Measurements from ENCODE around the gene PALMD. TPM values are rescaled to one million over a fixed set of nuclear protein-coding genes. Genes with fewer than 3 reads are reported as not detected.

PALMD gene
- total RNA-seq, 1 experiment from 2014 or later = 8.0 TPM

DNA sequence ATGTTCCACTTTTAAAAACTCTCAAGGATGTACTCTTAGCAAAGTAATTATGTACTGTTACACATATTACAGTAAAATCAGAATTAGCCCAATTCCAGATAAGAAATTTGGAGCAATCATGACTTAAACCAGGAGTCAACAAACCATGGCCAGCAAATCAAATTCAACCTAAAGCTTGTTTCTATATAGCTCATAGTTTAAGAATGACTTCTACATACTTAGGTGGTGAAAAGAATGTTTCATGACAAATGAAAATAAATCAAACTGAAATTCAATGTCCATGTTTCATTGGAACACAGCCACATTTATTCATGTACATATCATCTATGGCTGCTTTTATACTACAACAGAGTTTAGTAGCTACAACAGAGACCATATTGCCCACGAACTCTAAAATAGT lies 85.5 kb downstream of the PALMD start:
- H3K9me2 ChIP-seq (replicated peaks; ENCODE audit: low read length) = no peaks in the 10 kb centered on the region

DNA sequence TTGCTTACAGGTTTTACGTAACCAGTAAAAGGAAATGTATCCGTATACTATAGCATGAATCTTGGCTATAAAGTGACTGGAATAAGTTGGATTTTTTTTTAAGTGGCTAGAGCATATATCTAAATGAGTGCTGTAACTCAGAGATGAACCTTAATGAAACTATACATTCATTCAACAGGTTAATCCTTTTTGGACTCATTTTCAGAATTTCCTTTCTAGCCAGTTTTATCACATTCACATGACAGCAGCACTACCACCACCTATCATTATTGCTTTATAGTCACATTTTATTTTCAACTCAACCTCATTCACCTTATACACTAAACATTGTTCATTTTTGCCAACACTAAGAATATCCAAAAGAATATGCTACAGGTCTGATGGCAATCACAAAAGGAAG lies 89.9 kb downstream of the PALMD start:
- H3K27me3 ChIP-seq (ENCODE audit: low read length) = no peaks in the 10 kb centered on the region
- no peaks in the 10 kb centered on the region for H3K9me2 ChIP-seq (replicated peaks; ENCODE audit: low read length)
- H3K4me1 ChIP-seq (ENCODE audit: insufficient read depth, low read length) = no peaks in the 10 kb centered on the region
- DNase-seq = no peak
- BruUV-seq (replicated peaks) = no TSS peak
- TF ChIP-seq EZH2phosphoT487 (IDR thresholded peaks at IDR 0.05; ENCODE audit: borderline replicate concordance, low read length) (no peak), EZH2 (IDR thresholded peaks at IDR 0.05; ENCODE audit: low read length, unreplicated experiment) (no peak)
- TF ChIP-seq, protein P1, sequence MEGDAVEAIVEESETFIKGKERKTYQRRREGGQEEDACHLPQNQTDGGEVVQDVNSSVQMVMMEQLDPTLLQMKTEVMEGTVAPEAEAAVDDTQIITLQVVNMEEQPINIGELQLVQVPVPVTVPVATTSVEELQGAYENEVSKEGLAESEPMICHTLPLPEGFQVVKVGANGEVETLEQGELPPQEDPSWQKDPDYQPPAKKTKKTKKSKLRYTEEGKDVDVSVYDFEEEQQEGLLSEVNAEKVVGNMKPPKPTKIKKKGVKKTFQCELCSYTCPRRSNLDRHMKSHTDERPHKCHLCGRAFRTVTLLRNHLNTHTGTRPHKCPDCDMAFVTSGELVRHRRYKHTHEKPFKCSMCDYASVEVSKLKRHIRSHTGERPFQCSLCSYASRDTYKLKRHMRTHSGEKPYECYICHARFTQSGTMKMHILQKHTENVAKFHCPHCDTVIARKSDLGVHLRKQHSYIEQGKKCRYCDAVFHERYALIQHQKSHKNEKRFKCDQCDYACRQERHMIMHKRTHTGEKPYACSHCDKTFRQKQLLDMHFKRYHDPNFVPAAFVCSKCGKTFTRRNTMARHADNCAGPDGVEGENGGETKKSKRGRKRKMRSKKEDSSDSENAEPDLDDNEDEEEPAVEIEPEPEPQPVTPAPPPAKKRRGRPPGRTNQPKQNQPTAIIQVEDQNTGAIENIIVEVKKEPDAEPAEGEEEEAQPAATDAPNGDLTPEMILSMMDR (conservative IDR thresholded peaks at IDR 0.05; ENCODE audit: low read depth, low read length) = no peak
- intact Hi-C loops (cut with micrococcal nuclease) = no loop called here
- no peaks in the 10 kb centered on the region for H3F3A ChIP-seq (ENCODE audit: low read length, unreplicated experiment)
- POLR2A ChIA-PET (ENCODE audit: unreplicated experiment) = no interaction called here
- no peak overlapping the region for H3K4me2 ChIP-seq (ENCODE audit: low read length)
- no peak overlapping the region for H2AFZ ChIP-seq (ENCODE audit: low read length)
- ATAC-seq = no peak
- H3K36me3 ChIP-seq (ENCODE audit: low read depth, low read length) = peaks cover 6% of the 10 kb centered on the region; the same call in 1 of the 2 replicates
- CTCF ChIA-PET = no interaction called here
- H3K4me3 ChIP-seq (ENCODE audit: low read length) = no peak overlapping the region
- H4K20me1 ChIP-seq (ENCODE audit: low read length) = no peaks in the 10 kb centered on the region
- no peaks in the 10 kb centered on the region for H3K9me3 ChIP-seq (ENCODE audit: low read length)
- no peak overlapping the region for H3K27ac ChIP-seq (ENCODE audit: low read length)
- H3K79me2 ChIP-seq (ENCODE audit: low read length) = no peaks in the 10 kb centered on the region
- H3K9ac ChIP-seq (ENCODE audit: low read length) = no peak overlapping the region

More for the DNA sequence above, 85.5 kb downstream of the PALMD start:
- H3K9ac ChIP-seq (ENCODE audit: low read length) = no peak overlapping the region
- peak; percentile 49 for DNase-seq
- POLR2A ChIA-PET (ENCODE audit: unreplicated experiment) = no interaction called here
- no peaks in the 10 kb centered on the region for H4K20me1 ChIP-seq (ENCODE audit: low read length)
- H3K4me1 ChIP-seq (ENCODE audit: insufficient read depth, low read length) = 0 out of 2 replicates have a peak, but pooled peaks cover 6% of the 10 kb centered on the region
- H3K36me3 ChIP-seq (ENCODE audit: low read depth, low read length) = no peaks in the 10 kb centered on the region
- no peaks in the 10 kb centered on the region for H3F3A ChIP-seq (ENCODE audit: low read length, unreplicated experiment)
- CTCF ChIA-PET = no interaction called here
- H3K27me3 ChIP-seq (ENCODE audit: low read length) = no peaks in the 10 kb centered on the region
- H3K79me2 ChIP-seq (ENCODE audit: low read length) = no peaks in the 10 kb centered on the region
- no peak for ATAC-seq
- no peak overlapping the region for H3K27ac ChIP-seq (ENCODE audit: low read length)
- TF ChIP-seq, protein P1 (conservative IDR thresholded peaks at IDR 0.05; ENCODE audit: low read depth, low read length) = no peak
- TF ChIP-seq EZH2phosphoT487 (IDR thresholded peaks at IDR 0.05; ENCODE audit: borderline replicate concordance, low read length) = no peak
- no peak for TF ChIP-seq EZH2 (IDR thresholded peaks at IDR 0.05; ENCODE audit: low read length, unreplicated experiment)
- BruUV-seq (replicated peaks) = no TSS peak
- no peak overlapping the region for H3K4me2 ChIP-seq (ENCODE audit: low read length)
- no peak overlapping the region for H2AFZ ChIP-seq (ENCODE audit: low read length)
- intact Hi-C loops (cut with micrococcal nuclease) = no loop called here
- no peak overlapping the region for H3K4me3 ChIP-seq (ENCODE audit: low read length)
- H3K9me3 ChIP-seq (ENCODE audit: low read length) = no peaks in the 10 kb centered on the region

DNA sequence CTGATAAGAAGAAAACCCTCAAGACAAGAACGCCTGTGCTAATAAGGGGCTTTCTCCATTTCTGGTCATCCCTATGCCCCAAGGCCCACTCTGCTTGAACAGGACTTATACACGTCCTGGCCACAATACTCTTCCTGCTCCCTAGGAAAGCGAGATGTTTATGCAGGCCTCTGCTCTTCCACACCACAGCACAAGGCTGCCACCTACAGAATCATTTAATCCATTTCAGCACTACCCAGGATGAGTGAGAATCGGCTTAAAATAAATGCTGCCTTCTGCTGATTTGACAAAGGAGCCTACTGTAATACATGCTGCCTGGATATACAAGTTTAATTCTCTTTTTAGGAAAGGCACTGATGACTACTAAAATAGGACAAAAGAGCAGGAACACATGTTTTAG lies 91.1 kb downstream of the PALMD start:
- POLR2A ChIA-PET (ENCODE audit: unreplicated experiment) = no interaction called here
- Histone ChIP-seq H2AFZ (ENCODE audit: low read length) (no peak overlapping the region), H3K9ac (ENCODE audit: low read length) (no peak overlapping the region), H4K20me1 (ENCODE audit: low read length) (no peaks in the 10 kb centered on the region), H3K79me2 (ENCODE audit: low read length) (no peaks in the 10 kb centered on the region), H3K4me1 (ENCODE audit: insufficient read depth, low read length) (no peaks in the 10 kb centered on the region), H3K4me3 (ENCODE audit: low read length) (no peak overlapping the region), H3K27me3 (ENCODE audit: low read length) (no peaks in the 10 kb centered on the region), H3K36me3 (ENCODE audit: low read depth, low read length) (peaks cover 10% of the 10 kb centered on the region; the same call in 1 of the 2 replicates), H3K9me2 (replicated peaks; ENCODE audit: low read length) (no peaks in the 10 kb centered on the region), H3F3A (ENCODE audit: low read length, unreplicated experiment) (no peaks in the 10 kb centered on the region), H3K9me3 (ENCODE audit: low read length) (no peaks in the 10 kb centered on the region), H3K4me2 (ENCODE audit: low read length) (no peak overlapping the region), H3K27ac (ENCODE audit: low read length) (no peak overlapping the region)
- ATAC-seq (peak; percentile 94), DNase-seq (peak; percentile 61)
- CTCF ChIA-PET = no interaction called here
- BruUV-seq (replicated peaks) = no TSS peak
- TF ChIP-seq, protein P1 (conservative IDR thresholded peaks at IDR 0.05; ENCODE audit: low read depth, low read length) = peak; percentile 72
- TF ChIP-seq EZH2 (IDR thresholded peaks at IDR 0.05; ENCODE audit: low read length, unreplicated experiment) = no peak
- intact Hi-C loops (cut with micrococcal nuclease) = loop anchor here (1.0 kb wide), 1 partner anchor 557 kb away; no protein-coding TSS in a partner anchor

Data from PC-3 (cell line).